HepG2 (cell line): ENCODE measurements around the gene WDR91. TPM values are rescaled to one million over a fixed set of nuclear protein-coding genes. Genes with fewer than 3 reads are reported as not detected.

ENCODE experiments used
- AKAP8 ChIP-seq: sonication (generic); formaldehyde crosslinking; IDR thresholded peaks from 2 replicates; pipeline ENCODE4 v1.5.1; 2020; ENCODE audit warnings: mild to moderate bottlenecking, missing genetic modification reagents
- ARID3A ChIP-seq: IDR thresholded peaks from 2 replicates; pipeline ENCODE4 v1.6.1; 2012; ENCODE audit warnings: low read depth, low read length, improper control_type of control experiment
- MXD4 ChIP-seq: IDR thresholded peaks from 2 replicates; pipeline ENCODE4 v1.6.1; 2016; ENCODE audit warnings: mild to moderate bottlenecking, missing biosample characterization, missing genetic modification reagents
- SIX4 ChIP-seq: sonication (generic); formaldehyde crosslinking; IDR thresholded peaks from 2 replicates; pipeline ENCODE4 v1.4.0; 2020; ENCODE audit warnings: missing genetic modification reagents
- THAP11 ChIP-seq: IDR thresholded peaks from 2 replicates; pipeline ENCODE4 v1.6.1; 2016; ENCODE audit warnings: missing biosample characterization, missing genetic modification reagents
- ZNF761 ChIP-seq: sonication (generic); formaldehyde crosslinking; conservative IDR thresholded peaks from 2 replicates; pipeline ENCODE4 v1.4.0; 2020; ENCODE audit warnings: mild to moderate bottlenecking, missing genetic modification reagents
- ZNF790 ChIP-seq: sonication (generic); formaldehyde crosslinking; IDR thresholded peaks from 2 replicates; pipeline ENCODE4 v1.8.0; 2022; ENCODE audit warnings: missing genetic modification reagents, mild to moderate bottlenecking, borderline replicate concordance
- polyA plus RNA-seq, 8 experiments: library from polyadenylated mRNA; depleted of rRNA in 3 of 8; stranded (reverse) in 7 of 8; unstranded in 1 of 8; fragments of >200 nt; fragmentation: Illumina TruSeq in 4 of 8; extraction: Trizol in 4 of 8; gene quantifications; 2 replicates each; pipeline versions ENCODE4 v1.2.1 to v1.2.3, GENCODE V29; 2011 to 2016; ENCODE audit warnings: low read depth in 4 of 8, missing spikeins in 1 of 8, mixed read lengths in 1 of 8; ENCODE audit not compliant: insufficient read depth in 1 of 8
- total RNA-seq, 5 experiments: library from RNA; depleted of rRNA; stranded (reverse); fragments of >200 nt; fragmentation: Illumina TruSeq; extraction: Trizol; gene quantifications; 2 replicates each; pipeline ENCODE4 v1.2.3, GENCODE V29; 2016; ENCODE audit warnings: low read depth in 1 of 5
- TF ChIP-seq, protein P1 (sequence below), 2 experiments: fragments of 450-650 bp in 1 of 2; sonication (generic) in 1 of 2; formaldehyde crosslinking in 1 of 2; IDR thresholded peaks; 2 replicates each; pipeline versions ENCODE4 v1.6.1 to v1.8.0; 2016 to 2022; ENCODE audit warnings: antibody characterized with exemption in 1 of 2, mild to moderate bottlenecking in 1 of 2, missing genetic modification reagents in 1 of 2
- TF ChIP-seq, protein P2 (sequence below): sonication (generic); formaldehyde crosslinking; IDR thresholded peaks from 2 replicates; pipeline ENCODE4 v1.8.0; 2022; ENCODE audit warnings: low read depth, missing genetic modification reagents
- TF ChIP-seq, protein P3 (sequence below): IDR thresholded peaks from 2 replicates; pipeline ENCODE4 v1.6.1; 2016; ENCODE audit warnings: missing genetic modification reagents, missing compliant biosample characterization

The WDR91 gene
- total and polyA plus RNA-seq, 2 of the 13 experiments (the other 11 are each of a cell fraction or from before 2014, with no cell fraction given), result 11.6 to 12.1 TPM

GRCh38 chr7:135147899-135148721 is 63.2 kb downstream of the WDR91 start, which contains the start of gene TMEM140 (continued):
- TF ChIP-seq, protein P1, sequence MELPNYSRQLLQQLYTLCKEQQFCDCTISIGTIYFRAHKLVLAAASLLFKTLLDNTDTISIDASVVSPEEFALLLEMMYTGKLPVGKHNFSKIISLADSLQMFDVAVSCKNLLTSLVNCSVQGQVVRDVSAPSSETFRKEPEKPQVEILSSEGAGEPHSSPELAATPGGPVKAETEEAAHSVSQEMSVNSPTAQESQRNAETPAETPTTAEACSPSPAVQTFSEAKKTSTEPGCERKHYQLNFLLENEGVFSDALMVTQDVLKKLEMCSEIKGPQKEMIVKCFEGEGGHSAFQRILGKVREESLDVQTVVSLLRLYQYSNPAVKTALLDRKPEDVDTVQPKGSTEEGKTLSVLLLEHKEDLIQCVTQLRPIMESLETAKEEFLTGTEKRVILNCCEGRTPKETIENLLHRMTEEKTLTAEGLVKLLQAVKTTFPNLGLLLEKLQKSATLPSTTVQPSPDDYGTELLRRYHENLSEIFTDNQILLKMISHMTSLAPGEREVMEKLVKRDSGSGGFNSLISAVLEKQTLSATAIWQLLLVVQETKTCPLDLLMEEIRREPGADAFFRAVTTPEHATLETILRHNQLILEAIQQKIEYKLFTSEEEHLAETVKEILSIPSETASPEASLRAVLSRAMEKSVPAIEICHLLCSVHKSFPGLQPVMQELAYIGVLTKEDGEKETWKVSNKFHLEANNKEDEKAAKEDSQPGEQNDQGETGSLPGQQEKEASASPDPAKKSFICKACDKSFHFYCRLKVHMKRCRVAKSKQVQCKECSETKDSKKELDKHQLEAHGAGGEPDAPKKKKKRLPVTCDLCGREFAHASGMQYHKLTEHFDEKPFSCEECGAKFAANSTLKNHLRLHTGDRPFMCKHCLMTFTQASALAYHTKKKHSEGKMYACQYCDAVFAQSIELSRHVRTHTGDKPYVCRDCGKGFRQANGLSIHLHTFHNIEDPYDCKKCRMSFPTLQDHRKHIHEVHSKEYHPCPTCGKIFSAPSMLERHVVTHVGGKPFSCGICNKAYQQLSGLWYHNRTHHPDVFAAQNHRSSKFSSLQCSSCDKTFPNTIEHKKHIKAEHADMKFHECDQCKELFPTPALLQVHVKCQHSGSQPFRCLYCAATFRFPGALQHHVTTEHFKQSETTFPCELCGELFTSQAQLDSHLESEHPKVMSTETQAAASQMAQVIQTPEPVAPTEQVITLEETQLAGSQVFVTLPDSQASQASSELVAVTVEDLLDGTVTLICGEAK (IDR thresholded peaks at IDR 0.05), result no peak
- TF ChIP-seq, protein P1 (CRISPR knock-in tag; IDR thresholded peaks at IDR 0.05), result no peak; the same call in 1 of the 2 replicates
- TF ChIP-seq SIX4 (CRISPR knock-in tag) (no peak), ZNF790 (no peak), ZNF761 (CRISPR knock-in tag) (no peak), MXD4 (CRISPR knock-in tag) (no peak; the same call in 1 of the 2 replicates), ARID3A (peak; percentile 67), AKAP8 (CRISPR knock-in tag) (peak; percentile 43; the same call in 1 of the 2 replicates), THAP11 (CRISPR knock-in tag) (peak; percentile 65; the same call in 1 of the 2 replicates)
- TF ChIP-seq, protein P2, sequence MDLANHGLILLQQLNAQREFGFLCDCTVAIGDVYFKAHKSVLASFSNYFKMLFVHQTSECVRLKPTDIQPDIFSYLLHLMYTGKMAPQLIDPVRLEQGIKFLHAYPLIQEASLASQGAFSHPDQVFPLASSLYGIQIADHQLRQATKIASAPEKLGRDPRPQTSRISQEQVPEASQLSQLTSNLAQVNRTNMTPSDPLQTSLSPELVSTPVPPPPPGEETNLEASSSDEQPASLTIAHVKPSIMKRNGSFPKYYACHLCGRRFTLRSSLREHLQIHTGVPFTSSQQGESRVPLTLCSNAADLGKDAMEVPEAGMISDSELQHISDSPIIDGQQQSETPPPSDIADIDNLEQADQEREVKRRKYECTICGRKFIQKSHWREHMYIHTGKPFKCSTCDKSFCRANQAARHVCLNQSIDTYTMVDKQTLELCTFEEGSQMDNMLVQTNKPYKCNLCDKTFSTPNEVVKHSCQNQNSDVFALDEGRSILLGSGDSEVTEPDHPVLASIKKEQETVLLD (CRISPR knock-in tag), result no peak
- TF ChIP-seq, protein P3, sequence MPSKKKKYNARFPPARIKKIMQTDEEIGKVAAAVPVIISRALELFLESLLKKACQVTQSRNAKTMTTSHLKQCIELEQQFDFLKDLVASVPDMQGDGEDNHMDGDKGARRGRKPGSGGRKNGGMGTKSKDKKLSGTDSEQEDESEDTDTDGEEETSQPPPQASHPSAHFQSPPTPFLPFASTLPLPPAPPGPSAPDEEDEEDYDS (CRISPR knock-in tag), result peak; percentile 50; the same call in 1 of the 2 replicates
